Diencephalon (tissue), 1 donor: Measurements from ENCODE around the gene NOSTRIN. TPM values are rescaled to one million over a fixed set of nuclear protein-coding genes. Genes with fewer than 3 reads are reported as not detected.

ENCODE experiments used
- total RNA-seq: library from RNA; depleted of rRNA; stranded (reverse); fragments of >200 nt; gene quantifications from one replicate; pipeline ENCODE4 v1.2.3, GENCODE V29; 2014

Gene NOSTRIN
- 6.0 TPM for total RNA-seq

GRCh38 chr2:168801961-168802858 lies at the start of gene NOSTRIN:
TSS of gene NOSTRIN (plus strand) at chr2:168802637. CDS start at chr2:168802647, 10 bp downstream.

DNA sequence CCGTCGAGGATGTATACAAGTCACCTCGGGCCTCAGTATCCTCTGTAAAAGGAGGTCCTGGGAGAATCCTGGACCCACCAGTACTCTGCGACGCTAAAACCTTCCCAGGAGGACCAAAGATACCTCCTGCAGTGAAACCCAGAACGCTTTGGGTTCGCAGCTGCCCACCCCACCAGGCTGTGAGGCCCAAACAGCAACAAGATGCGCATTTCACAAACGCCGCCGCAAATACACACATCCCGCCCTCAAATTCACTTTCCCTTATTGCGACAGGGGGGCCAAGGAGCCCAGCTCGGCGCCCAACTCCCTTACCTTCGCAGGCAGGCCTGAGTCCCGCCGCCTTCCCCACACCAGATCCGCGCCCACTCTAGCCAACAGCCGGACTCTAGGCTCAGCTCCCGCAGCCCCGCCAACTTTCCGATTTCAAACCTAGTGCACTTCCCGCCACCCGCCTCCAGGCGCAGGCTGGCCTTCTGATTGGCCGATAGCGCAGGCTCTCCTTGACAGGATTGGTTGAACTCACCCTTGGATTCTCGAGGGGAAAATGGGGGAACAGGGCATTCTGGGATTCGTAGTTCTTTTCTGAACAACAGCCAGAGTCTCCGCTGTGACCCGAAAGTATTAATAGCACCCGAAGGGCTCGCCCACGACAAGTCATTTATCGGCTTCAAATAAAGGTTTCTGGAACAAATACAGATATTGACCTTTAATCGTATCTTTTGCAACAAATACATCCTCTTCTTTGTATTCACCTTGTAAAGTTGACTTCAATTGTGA lies 87.8 kb downstream of the NOSTRIN start, which contains the start of gene SPC25:
TSS of gene SPC25 (minus strand) at position 425 of the 777 bp plus-strand sequence. CDS start 911 bp downstream, outside the sequence.

GRCh38 chr2:168901003-168901402 lies 98.6 kb downstream of the NOSTRIN start, which contains the start of gene G6PC2:
TSS of gene G6PC2 (plus strand) at chr2:168901291. CDS start at chr2:168901332, 41 bp downstream.

Other genes with a start within 250 kb of the NOSTRIN start
- 9.2 TPM for gene SPC25, start 87.8 kb downstream of the NOSTRIN start, total RNA-seq
- not detected for gene G6PC2, start 98.7 kb downstream of the NOSTRIN start, total RNA-seq
- 1.2 TPM for gene ABCB11, start 228.7 kb downstream of the NOSTRIN start, total RNA-seq